HepG2 (cell line): ENCODE measurements around the gene FAM174C. TPM values are rescaled to one million over a fixed set of nuclear protein-coding genes. Genes with fewer than 3 reads are reported as not detected.
A peak's percentile ranks its signal among the peaks of the same experiment; 100 is the strongest.

ENCODE experiments used
- CEBPB ChIP-seq: IDR thresholded peaks from 2 replicates; pipeline ENCODE4 v1.6.1; 2011; ENCODE audit warnings: low read depth, low read length, improper control_type of control experiment, borderline replicate concordance
- GATAD1 ChIP-seq: IDR thresholded peaks from 2 replicates; pipeline ENCODE4 v1.6.1; 2016; ENCODE audit warnings: missing genetic modification reagents, missing compliant biosample characterization
- IRF2 ChIP-seq: IDR thresholded peaks from 2 replicates; pipeline ENCODE4 v1.6.1; 2018; ENCODE audit warnings: missing genetic modification reagents, missing compliant biosample characterization
- NCOA1 ChIP-seq: sonication (generic); formaldehyde crosslinking; IDR thresholded peaks from 2 replicates; pipeline ENCODE4 v1.9.0; 2021; ENCODE audit warnings: missing genetic modification reagents
- PHF8 ChIP-seq: sonication (generic); formaldehyde crosslinking; IDR thresholded peaks from 2 replicates; pipeline ENCODE4 v1.5.0; 2020; ENCODE audit warnings: missing genetic modification reagents
- PRPF4 ChIP-seq: fragments of 200-400 bp; formaldehyde crosslinking; IDR thresholded peaks from 2 replicates; pipeline ENCODE4 v1.6.1; 2016; ENCODE audit warnings: low read length, low read depth; ENCODE audit not compliant: poor library complexity, severe bottlenecking
- SNAPC2 ChIP-seq: sonication (generic); formaldehyde crosslinking; IDR thresholded peaks from 2 replicates; pipeline ENCODE4 v1.8.1; 2022; ENCODE audit warnings: mild to moderate bottlenecking, missing genetic modification reagents
- SP4 ChIP-seq: sonication (generic); formaldehyde crosslinking; IDR thresholded peaks from 2 replicates; pipeline ENCODE4 v1.8.1; 2023; ENCODE audit warnings: mild to moderate bottlenecking, missing genetic modification reagents
- ZBTB7B ChIP-seq: sonication (generic); formaldehyde crosslinking; IDR thresholded peaks from 2 replicates; pipeline ENCODE4 v1.4.0; 2020; ENCODE audit warnings: missing genetic modification reagents
- ZNF20 ChIP-seq: sonication (generic); formaldehyde crosslinking; IDR thresholded peaks from 2 replicates; pipeline ENCODE4 v1.4.0; 2020; ENCODE audit warnings: mild to moderate bottlenecking, moderate library complexity, missing genetic modification reagents
- ZNF44 ChIP-seq: sonication (generic); formaldehyde crosslinking; IDR thresholded peaks from 2 replicates; pipeline ENCODE4 v1.5.1; 2020; ENCODE audit warnings: mild to moderate bottlenecking, missing genetic modification reagents
- ZNF547 ChIP-seq: sonication (generic); formaldehyde crosslinking; IDR thresholded peaks from 2 replicates; pipeline ENCODE4 v1.5.1; 2020; ENCODE audit warnings: mild to moderate bottlenecking, missing genetic modification reagents
- ZNF562 ChIP-seq: sonication (generic); formaldehyde crosslinking; IDR thresholded peaks from 2 replicates; pipeline ENCODE4 v1.8.0; 2022; ENCODE audit warnings: missing genetic modification reagents, borderline replicate concordance
- ZNF672 ChIP-seq: sonication (generic); formaldehyde crosslinking; IDR thresholded peaks from 2 replicates; pipeline ENCODE4 v1.8.1; 2022; ENCODE audit warnings: missing genetic modification reagents
- ZNF746 ChIP-seq: sonication (generic); formaldehyde crosslinking; IDR thresholded peaks from 2 replicates; pipeline ENCODE4 v1.8.0; 2022; ENCODE audit warnings: mild to moderate bottlenecking, missing genetic modification reagents
- ZNF772 ChIP-seq: sonication (generic); formaldehyde crosslinking; IDR thresholded peaks from 2 replicates; pipeline ENCODE4 v1.5.0; 2020; ENCODE audit warnings: mild to moderate bottlenecking, missing genetic modification reagents
- polyA plus RNA-seq, 8 experiments: library from polyadenylated mRNA; depleted of rRNA in 3 of 8; stranded (reverse) in 7 of 8; unstranded in 1 of 8; fragments of >200 nt; fragmentation: Illumina TruSeq in 4 of 8; extraction: Trizol in 4 of 8; gene quantifications; 2 replicates each; pipeline versions ENCODE4 v1.2.1 to v1.2.3, GENCODE V29; 2011 to 2016; ENCODE audit warnings: low read depth in 4 of 8, missing spikeins in 1 of 8, mixed read lengths in 1 of 8; ENCODE audit not compliant: insufficient read depth in 1 of 8
- total RNA-seq, 5 experiments: library from RNA; depleted of rRNA; stranded (reverse); fragments of >200 nt; fragmentation: Illumina TruSeq; extraction: Trizol; gene quantifications; 2 replicates each; pipeline ENCODE4 v1.2.3, GENCODE V29; 2016; ENCODE audit warnings: low read depth in 1 of 5
- TF ChIP-seq, protein P1 (sequence below): sonication (generic); formaldehyde crosslinking; IDR thresholded peaks from 2 replicates; pipeline ENCODE4 v1.5.0; 2020; ENCODE audit warnings: missing genetic modification reagents
- TF ChIP-seq, protein P2 (sequence below): IDR thresholded peaks from 2 replicates; pipeline ENCODE4 v1.6.1; 2018; ENCODE audit warnings: missing genetic modification reagents
- TF ChIP-seq, protein P3 (sequence below): fragments of 450-650 bp; IDR thresholded peaks from 2 replicates; pipeline ENCODE4 v1.6.1; 2016
- TF ChIP-seq, protein P4 (sequence below): IDR thresholded peaks from 2 replicates; pipeline ENCODE4 v1.6.1; 2016; ENCODE audit warnings: mild to moderate bottlenecking
- TF ChIP-seq, protein P5 (sequence below): sonication (generic); formaldehyde crosslinking; IDR thresholded peaks from 2 replicates; pipeline ENCODE4 v1.4.0; 2020; ENCODE audit warnings: missing genetic modification reagents, borderline replicate concordance
- TF ChIP-seq, protein P6 (sequence below): sonication (generic); formaldehyde crosslinking; IDR thresholded peaks from 2 replicates; pipeline ENCODE4 v1.5.1; 2020; ENCODE audit warnings: missing genetic modification reagents, mild to moderate bottlenecking, borderline replicate concordance

FAM174C gene
- total and polyA plus RNA-seq, 2 of the 13 experiments (the other 11 are each of a cell fraction or from before 2014, with no cell fraction given), result 19.5 to 31.3 TPM

DNA sequence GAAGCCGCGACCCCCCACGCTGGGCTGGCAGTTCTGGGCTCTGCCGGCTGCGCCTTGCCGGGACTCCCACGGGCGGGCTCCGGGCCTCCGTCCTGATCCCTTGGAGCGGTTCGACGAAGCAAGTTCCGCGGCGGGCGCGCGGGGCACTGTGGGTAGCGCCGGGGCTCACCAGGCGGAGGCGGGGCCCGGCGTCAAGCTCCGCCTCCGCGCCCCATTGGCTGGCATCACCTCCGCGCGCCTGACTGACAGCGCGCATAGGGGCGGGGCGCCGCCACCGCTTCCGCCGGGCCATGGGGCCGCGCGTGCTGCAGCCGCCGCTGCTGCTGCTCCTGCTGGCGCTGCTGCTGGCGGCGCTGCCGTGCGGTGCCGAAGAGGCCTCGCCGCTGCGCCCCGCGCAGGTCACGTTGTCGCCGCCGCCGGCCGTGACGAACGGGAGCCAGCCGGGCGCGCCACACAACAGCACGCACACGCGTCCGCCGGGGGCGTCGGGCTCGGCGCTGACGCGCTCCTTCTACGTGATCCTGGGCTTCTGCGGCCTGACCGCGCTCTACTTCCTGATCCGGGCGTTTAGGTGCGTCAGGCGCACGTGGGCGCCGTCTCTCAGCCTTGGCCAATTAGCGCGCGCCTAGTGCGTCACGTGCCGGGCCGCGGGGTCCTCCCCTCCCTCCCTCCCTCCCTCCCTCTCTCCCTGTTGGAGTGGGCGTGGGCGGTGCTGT lies at the start of gene FAM174C (continued):
- TF ChIP-seq, protein P1, sequence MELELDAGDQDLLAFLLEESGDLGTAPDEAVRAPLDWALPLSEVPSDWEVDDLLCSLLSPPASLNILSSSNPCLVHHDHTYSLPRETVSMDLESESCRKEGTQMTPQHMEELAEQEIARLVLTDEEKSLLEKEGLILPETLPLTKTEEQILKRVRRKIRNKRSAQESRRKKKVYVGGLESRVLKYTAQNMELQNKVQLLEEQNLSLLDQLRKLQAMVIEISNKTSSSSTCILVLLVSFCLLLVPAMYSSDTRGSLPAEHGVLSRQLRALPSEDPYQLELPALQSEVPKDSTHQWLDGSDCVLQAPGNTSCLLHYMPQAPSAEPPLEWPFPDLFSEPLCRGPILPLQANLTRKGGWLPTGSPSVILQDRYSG (CRISPR knock-in tag), result peak; percentile 51; the same call in 1 of the 2 replicates
- TF ChIP-seq PRPF4, result no peak
- peak; percentile 98 for TF ChIP-seq SP4 (CRISPR knock-in tag)
- TF ChIP-seq ZBTB7B (CRISPR knock-in tag), result no peak
- peak; percentile 96 for TF ChIP-seq ZNF672 (CRISPR knock-in tag)
- 0 out of 2 replicates have a peak, but pooled peaks have one; percentile 2 for TF ChIP-seq IRF2
- peak; percentile 75 for TF ChIP-seq ZNF547
- TF ChIP-seq PHF8 (CRISPR knock-in tag), result peak; percentile 49; the same call in 1 of the 2 replicates
- TF ChIP-seq ZNF772 (CRISPR knock-in tag), result peak; percentile 50; the same call in 1 of the 2 replicates
- TF ChIP-seq, protein P2, sequence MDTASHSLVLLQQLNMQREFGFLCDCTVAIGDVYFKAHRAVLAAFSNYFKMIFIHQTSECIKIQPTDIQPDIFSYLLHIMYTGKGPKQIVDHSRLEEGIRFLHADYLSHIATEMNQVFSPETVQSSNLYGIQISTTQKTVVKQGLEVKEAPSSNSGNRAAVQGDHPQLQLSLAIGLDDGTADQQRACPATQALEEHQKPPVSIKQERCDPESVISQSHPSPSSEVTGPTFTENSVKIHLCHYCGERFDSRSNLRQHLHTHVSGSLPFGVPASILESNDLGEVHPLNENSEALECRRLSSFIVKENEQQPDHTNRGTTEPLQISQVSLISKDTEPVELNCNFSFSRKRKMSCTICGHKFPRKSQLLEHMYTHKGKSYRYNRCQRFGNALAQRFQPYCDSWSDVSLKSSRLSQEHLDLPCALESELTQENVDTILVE (CRISPR knock-in tag), result no peak; the same call in 1 of the 2 replicates
- peak; percentile 77 for TF ChIP-seq GATAD1
- TF ChIP-seq, protein P3, sequence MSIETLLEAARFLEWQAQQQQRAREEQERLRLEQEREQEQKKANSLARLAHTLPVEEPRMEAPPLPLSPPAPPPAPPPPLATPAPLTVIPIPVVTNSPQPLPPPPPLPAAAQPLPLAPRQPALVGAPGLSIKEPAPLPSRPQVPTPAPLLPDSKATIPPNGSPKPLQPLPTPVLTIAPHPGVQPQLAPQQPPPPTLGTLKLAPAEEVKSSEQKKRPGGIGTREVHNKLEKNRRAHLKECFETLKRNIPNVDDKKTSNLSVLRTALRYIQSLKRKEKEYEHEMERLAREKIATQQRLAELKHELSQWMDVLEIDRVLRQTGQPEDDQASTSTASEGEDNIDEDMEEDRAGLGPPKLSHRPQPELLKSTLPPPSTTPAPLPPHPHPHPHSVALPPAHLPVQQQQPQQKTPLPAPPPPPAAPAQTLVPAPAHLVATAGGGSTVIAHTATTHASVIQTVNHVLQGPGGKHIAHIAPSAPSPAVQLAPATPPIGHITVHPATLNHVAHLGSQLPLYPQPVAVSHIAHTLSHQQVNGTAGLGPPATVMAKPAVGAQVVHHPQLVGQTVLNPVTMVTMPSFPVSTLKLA, result peak; percentile 91
- no peak for TF ChIP-seq NCOA1 (CRISPR knock-in tag)
- TF ChIP-seq, protein P4, sequence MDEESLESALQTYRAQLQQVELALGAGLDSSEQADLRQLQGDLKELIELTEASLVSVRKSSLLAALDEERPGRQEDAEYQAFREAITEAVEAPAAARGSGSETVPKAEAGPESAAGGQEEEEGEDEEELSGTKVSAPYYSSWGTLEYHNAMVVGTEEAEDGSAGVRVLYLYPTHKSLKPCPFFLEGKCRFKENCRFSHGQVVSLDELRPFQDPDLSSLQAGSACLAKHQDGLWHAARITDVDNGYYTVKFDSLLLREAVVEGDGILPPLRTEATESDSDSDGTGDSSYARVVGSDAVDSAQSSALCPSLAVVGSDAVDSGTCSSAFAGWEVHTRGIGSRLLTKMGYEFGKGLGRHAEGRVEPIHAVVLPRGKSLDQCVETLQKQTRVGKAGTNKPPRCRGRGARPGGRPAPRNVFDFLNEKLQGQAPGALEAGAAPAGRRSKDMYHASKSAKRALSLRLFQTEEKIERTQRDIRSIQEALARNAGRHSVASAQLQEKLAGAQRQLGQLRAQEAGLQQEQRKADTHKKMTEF (CRISPR knock-in tag), result peak; percentile 54; the same call in 1 of the 2 replicates
- TF ChIP-seq ZNF44, result peak; percentile 55; the same call in 1 of the 2 replicates
- no peak for TF ChIP-seq ZNF20 (CRISPR knock-in tag)
- peak; percentile 91 for TF ChIP-seq ZNF746 (CRISPR knock-in tag)
- TF ChIP-seq SNAPC2 (CRISPR knock-in tag), result 0 out of 2 replicates have a peak, but pooled peaks have one; percentile 26
- no peak for TF ChIP-seq CEBPB
- TF ChIP-seq, protein P5, sequence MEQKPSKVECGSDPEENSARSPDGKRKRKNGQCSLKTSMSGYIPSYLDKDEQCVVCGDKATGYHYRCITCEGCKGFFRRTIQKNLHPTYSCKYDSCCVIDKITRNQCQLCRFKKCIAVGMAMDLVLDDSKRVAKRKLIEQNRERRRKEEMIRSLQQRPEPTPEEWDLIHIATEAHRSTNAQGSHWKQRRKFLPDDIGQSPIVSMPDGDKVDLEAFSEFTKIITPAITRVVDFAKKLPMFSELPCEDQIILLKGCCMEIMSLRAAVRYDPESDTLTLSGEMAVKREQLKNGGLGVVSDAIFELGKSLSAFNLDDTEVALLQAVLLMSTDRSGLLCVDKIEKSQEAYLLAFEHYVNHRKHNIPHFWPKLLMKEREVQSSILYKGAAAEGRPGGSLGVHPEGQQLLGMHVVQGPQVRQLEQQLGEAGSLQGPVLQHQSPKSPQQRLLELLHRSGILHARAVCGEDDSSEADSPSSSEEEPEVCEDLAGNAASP (CRISPR knock-in tag), result no peak; the same call in none of the 2 replicates
- TF ChIP-seq, protein P6, sequence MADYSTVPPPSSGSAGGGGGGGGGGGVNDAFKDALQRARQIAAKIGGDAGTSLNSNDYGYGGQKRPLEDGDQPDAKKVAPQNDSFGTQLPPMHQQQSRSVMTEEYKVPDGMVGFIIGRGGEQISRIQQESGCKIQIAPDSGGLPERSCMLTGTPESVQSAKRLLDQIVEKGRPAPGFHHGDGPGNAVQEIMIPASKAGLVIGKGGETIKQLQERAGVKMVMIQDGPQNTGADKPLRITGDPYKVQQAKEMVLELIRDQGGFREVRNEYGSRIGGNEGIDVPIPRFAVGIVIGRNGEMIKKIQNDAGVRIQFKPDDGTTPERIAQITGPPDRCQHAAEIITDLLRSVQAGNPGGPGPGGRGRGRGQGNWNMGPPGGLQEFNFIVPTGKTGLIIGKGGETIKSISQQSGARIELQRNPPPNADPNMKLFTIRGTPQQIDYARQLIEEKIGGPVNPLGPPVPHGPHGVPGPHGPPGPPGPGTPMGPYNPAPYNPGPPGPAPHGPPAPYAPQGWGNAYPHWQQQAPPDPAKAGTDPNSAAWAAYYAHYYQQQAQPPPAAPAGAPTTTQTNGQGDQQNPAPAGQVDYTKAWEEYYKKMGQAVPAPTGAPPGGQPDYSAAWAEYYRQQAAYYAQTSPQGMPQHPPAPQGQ (CRISPR knock-in tag), result peak; percentile 80; the same call in 1 of the 2 replicates
- peak; percentile 65; the same call in 1 of the 2 replicates for TF ChIP-seq ZNF562 (CRISPR knock-in tag)
